NOMO-1 treated with DMSO at 0.1 percent for 48 hours (cell line): Measurements from ENCODE around the gene DUOX1.

Source experiments
- DNase-seq: peaks from one replicate; lab custom pipeline; 2025; ENCODE audit not compliant: unreplicated experiment; lab: John Stamatoyannopoulos, UW

DUOX1 gene

GRCh38 chr15:45165536-45165935 lies 35.7 kb downstream of the DUOX1 start:
- no peak for DNase-seq

- DNase-seq = peak; percentile 85
These were observed 37.2 kb downstream of the DUOX1 start for GRCh38 chr15:45166834-45167630.

DNA sequence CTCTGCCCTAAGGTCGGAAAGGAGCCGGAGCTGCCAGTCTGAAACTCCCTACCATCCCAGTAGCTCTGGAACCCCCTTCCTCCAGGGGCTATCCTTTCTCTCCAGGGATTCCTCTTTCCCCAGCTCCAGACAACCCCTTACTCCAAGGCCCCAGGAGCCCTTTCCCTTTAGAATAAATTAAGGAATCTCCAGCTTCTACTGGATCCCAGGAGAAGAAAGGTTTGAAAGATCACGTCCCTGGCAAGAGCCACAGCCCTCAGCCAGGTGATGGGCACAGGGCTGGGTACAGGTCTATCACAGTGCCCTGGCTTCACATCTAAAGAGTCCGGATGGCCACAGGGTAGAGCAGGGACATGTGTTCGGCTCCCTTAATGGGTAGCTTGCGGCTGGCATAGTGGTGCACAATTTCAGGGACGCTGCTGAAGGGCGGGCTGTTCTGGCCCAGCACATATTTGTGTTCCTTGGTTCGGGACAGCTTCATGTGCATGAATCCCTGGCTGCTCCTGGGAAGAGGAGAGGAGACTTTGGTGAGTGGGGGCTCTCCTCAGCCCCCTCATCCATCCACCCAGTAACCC lies 37.9 kb downstream of the DUOX1 start:
- DNase-seq = no peak

DNA sequence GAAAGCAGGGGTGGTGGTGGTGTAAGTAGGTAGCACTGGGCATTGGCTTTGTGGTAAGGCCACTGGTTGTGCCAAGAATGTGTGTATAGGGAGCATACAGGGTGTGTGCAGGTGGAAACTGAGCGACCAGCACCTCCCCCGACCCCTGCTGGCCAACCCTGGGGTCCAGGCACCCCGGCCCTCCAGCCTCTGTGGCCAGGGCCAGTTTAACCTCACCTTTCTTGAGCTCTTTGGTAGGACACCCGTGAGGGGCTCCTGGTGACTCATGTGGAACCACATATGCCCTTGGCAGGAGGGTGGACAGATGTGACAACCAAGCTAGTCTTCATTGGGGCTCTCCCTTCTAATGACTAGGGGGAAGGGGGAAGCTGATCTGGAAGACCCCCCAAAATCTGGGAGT lies 38.5 kb downstream of the DUOX1 start:
- DNase-seq = no peak

- no peak for DNase-seq
These were observed 39.2 kb downstream of the DUOX1 start for GRCh38 chr15:45168751-45169551.

DNA sequence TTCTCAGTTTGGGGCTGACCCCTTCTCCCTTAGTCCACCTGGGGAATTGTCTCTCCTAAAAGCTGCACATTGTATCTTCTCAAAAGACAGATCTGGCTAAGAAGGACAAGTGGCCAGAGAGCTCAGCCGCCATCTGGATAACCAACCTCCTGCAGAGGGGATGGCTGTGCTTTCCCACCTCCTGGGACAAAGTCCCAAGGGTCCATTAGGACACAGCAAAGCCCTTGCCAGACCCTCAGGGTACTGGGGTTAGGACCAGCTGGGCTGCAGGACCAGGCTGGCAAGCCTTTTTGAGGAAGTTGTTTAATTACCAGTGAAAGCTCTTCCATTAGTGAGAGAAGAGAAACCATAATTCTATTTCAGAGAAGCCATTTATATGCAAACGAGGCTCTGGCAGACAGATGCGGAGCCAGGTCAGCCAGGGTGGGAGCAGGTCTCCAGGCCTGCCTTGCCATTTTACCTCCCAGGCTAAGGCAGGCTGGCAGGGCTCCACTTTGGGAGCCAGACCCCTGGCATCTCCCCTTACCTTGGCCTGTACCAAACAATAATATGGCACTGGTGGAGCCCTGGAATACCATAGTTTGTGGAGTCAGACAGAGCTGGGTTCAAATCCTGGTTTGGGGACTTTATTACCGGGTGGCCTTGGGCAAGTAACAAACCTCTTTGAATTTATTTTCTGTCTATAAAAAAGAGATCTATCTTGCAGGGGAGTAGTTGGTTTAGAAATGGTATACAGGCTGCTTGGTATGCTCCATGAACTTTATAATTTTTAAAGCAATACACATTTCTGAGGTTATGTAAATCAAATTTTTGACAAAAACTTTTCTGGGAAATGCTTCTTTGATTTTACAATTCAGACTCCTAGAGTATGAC lies 40.0 kb downstream of the DUOX1 start:
- DNase-seq = peak; percentile 61

GRCh38 chr15:45171912-45172311 lies 42.1 kb downstream of the DUOX1 start:
- no peak for DNase-seq

GRCh38 chr15:45174069-45174468 lies 44.3 kb downstream of the DUOX1 start:
- DNase-seq = no peak

GRCh38 chr15:45174577-45174976 lies 44.8 kb downstream of the DUOX1 start:
- no peak for DNase-seq

DNA sequence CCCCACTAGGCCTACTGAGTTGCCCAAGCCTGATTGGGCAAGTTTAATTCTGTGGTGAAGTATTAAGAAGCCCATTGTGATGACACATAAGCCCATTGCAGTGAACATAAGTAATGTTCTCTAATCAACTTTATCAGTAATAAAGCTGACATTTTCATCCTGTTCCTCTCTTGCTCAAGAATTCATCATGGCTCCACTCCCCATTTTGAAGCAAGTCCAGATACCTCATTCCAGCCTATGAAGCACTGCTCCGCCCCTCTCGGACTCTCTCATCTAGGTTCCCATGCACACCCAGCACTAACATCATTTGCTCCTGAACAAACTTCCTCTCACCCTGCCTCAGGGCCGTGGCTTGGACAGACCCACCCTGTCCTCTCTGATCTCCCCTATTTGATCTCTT lies 47.5 kb downstream of the DUOX1 start:
- no peak for DNase-seq

DNA sequence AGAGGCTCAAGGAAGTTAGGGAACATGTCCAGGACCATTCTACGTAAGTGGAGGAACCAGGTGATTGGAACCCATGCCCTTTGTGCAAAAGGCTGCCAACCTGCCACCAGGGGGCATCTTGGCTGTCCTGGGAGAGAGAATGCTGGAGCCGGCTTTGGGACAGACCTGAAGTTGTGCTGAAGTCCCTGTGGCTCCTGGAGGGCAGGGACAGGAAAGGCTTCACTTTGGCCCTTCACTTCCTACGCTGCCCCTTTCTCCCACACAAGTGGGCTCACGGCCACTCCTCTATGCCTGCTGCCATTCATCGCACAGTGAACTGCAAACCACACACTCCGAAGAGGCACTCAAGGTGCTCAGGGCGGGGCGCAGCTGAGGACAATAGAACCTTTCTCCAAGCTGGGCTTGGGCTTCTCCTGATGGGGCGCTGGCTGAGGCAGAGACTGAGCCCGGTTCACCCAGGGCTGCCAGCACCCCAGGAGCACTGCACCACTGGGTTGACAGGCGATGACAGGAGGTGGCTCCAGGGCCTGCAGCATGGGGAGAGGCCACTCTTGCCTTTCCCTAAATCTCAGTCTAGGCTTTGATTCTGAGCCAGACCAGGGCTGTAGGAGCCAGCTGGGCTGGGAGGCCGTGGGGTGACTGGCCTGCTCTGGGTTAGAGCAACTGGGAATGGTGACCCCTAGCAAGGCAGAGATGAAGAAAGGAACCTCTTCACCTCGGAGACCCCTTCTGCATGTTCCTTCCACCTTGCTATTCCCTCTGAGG lies 49.6 kb downstream of the DUOX1 start:
- DNase-seq = no peak

GRCh38 chr15:45180201-45180600 lies 50.4 kb downstream of the DUOX1 start:
- DNase-seq = peak; percentile 50

DNA sequence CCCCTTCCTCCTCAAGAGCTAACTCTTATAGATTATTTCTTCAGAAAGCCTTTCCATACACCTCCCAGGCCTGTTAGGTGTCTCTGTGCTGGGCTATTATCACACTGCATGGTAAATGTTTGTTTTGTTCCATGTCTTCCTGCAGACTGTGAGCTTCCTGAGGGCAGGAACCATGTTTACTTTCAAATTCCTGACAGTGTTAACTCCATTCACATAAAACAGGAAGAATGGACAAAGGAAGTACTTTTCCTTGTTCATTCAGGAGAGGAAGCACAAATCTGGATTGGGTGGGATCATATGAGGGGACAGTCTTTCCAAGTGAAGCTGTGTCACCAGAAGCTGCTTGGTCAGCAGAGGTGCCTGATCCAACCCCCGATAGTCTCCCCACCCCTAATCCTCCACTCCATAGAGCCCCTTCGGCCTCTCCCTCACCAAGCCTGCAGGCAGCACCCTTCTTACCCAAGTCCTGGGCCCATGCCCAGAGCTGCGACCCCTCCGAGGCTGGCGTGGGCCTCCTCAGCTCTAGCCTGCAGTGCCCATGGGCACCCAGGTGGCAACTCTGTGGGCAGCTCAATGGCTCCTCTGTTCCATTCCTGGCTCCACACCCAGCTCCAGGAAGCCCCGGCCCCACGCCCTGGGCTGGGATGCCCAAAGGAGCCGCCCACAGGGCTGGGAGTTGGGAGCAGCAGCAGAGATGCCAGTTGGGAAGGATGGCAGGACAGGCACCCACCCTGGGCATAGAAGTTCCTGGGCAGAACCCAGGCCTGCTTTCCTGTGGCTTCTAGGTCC lies 51.0 kb downstream of the DUOX1 start:
- no peak for DNase-seq

GRCh38 chr15:45181491-45182285 lies 51.9 kb downstream of the DUOX1 start:
- DNase-seq = peak; percentile 37

- DNase-seq = no peak
These were observed 53.2 kb downstream of the DUOX1 start for GRCh38 chr15:45182996-45183395.

DNA sequence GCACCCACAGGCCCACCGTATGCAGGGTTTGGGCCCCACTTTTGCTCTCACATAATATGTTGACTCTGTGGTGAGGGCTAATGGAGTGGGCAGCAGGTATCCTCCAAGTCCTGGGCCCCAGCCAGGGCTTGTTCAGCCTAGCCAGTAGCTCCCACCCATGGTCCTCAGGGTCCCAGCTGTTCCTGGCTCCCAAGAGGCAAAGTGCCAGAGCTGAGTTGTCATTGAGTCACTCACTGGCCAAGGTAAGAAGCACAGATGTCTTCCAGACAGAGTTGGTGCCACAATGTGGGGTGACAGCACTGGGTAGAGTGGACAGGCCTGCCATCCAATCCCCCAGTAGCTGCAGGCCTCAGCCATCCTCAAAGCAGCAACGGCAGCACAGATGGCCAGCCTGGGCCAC lies 53.7 kb downstream of the DUOX1 start:
- DNase-seq = no peak

DNA sequence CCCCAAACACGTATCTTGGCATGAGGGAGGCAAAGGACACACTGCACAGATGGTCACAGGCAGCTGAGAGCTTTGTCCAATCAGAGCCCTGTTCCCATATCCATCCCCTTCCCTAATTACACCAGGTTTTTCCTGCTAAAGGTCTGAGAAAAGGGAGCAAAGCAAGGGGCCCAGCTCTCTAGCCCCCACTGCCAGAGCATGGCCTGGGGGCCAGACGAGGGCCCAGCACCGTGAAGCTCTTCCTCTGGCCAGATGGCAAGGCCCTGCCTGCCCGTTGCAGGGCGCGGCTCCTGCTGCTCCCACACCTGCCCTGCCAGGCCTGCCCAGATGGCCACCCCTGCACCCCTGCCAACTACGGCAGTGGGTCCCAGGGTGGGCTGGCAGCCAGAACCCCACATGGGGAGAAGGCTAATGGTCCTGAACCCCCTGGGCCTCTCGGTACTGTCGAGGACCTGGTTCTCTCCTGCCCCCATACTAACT lies 54.8 kb downstream of the DUOX1 start:
- DNase-seq = no peak

DNA sequence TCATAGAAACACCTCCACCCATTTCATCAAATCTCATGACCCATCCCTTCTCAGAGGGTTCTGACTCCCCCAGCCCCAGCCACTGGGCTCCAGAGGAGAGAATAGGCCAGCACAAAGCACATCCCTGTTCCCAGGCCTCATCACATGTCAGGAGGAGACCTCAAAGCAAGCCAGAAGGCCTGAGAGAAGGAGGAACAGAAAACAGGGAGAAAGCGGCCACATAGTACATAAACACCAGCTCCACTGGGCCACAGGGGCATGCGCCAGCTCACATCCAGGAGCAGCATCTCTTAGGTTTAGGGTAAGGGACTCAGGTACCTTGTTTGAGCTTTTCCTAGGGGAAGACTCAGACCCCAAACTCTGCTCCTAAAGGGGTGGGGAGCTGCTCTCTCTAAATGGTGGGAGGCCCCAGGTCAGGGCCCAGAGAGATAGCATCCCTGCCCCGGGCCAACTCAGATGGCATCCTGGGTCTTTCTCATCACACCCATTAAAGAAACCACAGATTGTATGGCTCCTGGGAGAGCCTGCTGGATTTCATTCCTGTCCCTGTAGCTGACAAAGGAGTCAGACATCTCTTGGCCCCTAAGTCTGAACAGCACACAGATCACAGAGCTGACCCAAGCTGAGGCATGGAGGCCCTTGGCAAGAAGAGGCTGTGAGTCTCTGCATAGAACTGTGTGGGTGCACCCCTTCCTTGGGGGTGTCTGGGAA lies 55.4 kb downstream of the DUOX1 start:
- DNase-seq = no peak
